ENCODE measurements around the gene STOX1.

DNA sequence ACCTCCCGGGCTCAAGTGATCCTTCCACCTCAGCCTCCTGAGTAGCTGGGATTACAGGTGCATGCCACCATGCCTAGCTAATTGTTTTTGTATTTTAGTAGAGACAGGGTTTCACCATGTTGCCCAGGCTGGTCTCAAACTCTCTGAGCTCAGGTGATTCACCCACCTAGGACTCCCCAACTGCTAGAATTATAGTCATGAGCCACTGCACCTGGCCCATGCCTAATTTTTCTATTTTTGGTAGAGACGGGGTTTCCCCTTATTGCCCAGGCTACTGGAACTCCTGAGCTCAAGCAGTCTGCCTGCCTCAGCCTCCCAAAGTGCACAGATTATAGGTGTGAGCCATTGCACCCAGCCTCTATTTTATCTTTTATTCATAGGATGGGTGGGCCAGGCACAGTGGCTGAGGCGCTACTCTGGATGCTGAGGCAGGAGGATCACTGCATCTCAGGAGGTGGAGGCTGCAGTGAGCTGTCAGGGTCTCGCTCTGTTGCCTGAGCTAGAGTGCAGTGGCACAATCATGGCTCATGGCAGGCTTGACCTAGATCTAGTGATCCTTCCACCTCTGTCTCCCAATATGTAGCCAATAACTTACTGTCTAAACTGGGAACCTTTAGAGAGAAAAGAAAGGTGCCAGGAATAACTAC is 31.3 kb upstream of the STOX1 start:
- TF ChIP-seq ATF7 (IDR thresholded peaks at IDR 0.05; ENCODE audit: low read depth) (no peak), GABPA (IDR thresholded peaks at IDR 0.05; ENCODE audit: low read depth) (no peak), EGR1 (IDR thresholded peaks at IDR 0.05; ENCODE audit: borderline replicate concordance in 1 of 2, low read depth in 2 of 2, low read length in 2 of 2) (no peak)

Data from GM12878 (cell line).